DND-41 (cell line): ENCODE data around the gene LILRA6.

ENCODE experiments used
- CTCF ChIP-seq: IDR thresholded peaks from 2 replicates; pipeline ENCODE4 v1.5.1; 2012; ENCODE audit warnings: borderline replicate concordance, low read length, moderate library complexity, mild to moderate bottlenecking; ENCODE audit not compliant: poor library complexity, severe bottlenecking; ENCODE audit errors: extremely low read depth
- EZH2 ChIP-seq: IDR thresholded peaks from 3 replicates; pipeline ENCODE4 v1.6.1; 2012; ENCODE audit warnings: borderline replicate concordance, low read depth, mild to moderate bottlenecking, moderate library complexity, low read length, inconsistent platforms; ENCODE audit not compliant: severe bottlenecking

- TF ChIP-seq CTCF (no peak), EZH2 (no peak)
These were observed 14.5 kb upstream of the LILRA6 start, which contains the start of gene LILRB5 for GRCh38 chr19:54257116-54257480.
